MM.1S (cell line): ENCODE measurements around the gene KLK10.

ENCODE experiments used
- DNase-seq: peaks from one replicate; pipeline ENCODE4 v3.0.0-alpha.2; 2015
- H2AFZ ChIP-seq: fragments of 300-600 bp; sonication (generic); 2 replicates; pipeline ENCODE4 v1.6.0; 2016; ENCODE audit warnings: antibody characterized with exemption, low read length
- H3F3A ChIP-seq: fragments of 300-600 bp; sonication (generic); 2 replicates; pipeline ENCODE4 v1.6.1; 2016; ENCODE audit warnings: mild to moderate bottlenecking, antibody characterized with exemption, low read length, moderate library complexity, mixed read lengths; ENCODE audit not compliant: insufficient read depth
- H3K27ac ChIP-seq: fragments of 300-600 bp; sonication (generic); 2 replicates; pipeline ENCODE4 v1.5.1; 2016; ENCODE audit warnings: mild to moderate bottlenecking, low read length
- H3K27me3 ChIP-seq: fragments of 300-600 bp; sonication (generic); replicated peaks from 2 replicates; pipeline ENCODE4 v1.6.0; 2016; ENCODE audit warnings: low read length; ENCODE audit not compliant: insufficient read depth
- H3K36me3 ChIP-seq: fragments of 300-600 bp; sonication (generic); replicated peaks from 2 replicates; pipeline ENCODE4 v1.6.1; 2016; ENCODE audit warnings: mild to moderate bottlenecking, low read length, mixed read lengths; ENCODE audit not compliant: insufficient read depth
- H3K4me1 ChIP-seq: fragments of 300-600 bp; sonication (generic); 2 replicates; pipeline ENCODE4 v1.6.1; 2016; ENCODE audit warnings: low read length, mixed read lengths
- H3K4me2 ChIP-seq: fragments of 300-600 bp; sonication (generic); 2 replicates; pipeline ENCODE4 v1.6.0; 2016; ENCODE audit warnings: low read depth, low read length
- H3K4me3 ChIP-seq: fragments of 300-600 bp; sonication (generic); 2 replicates; pipeline ENCODE4 v1.5.1; 2016; ENCODE audit warnings: low read length, mixed read lengths
- H3K79me2 ChIP-seq: fragments of 300-600 bp; sonication (generic); 2 replicates; pipeline ENCODE4 v1.6.1; 2016; ENCODE audit warnings: mixed run types, low read length, mixed read lengths
- H3K9ac ChIP-seq: fragments of 300-600 bp; sonication (generic); 2 replicates; pipeline ENCODE4 v1.6.1; 2016; ENCODE audit warnings: low read length, mixed read lengths
- H3K9me2 ChIP-seq: fragments of 300-600 bp; sonication (generic); replicated peaks from 2 replicates; pipeline ENCODE4 v1.6.1; 2016; ENCODE audit warnings: mild to moderate bottlenecking, low read length, mixed read lengths; ENCODE audit not compliant: insufficient read depth
- H3K9me3 ChIP-seq: fragments of 300-600 bp; sonication (generic); replicated peaks from 2 replicates; pipeline ENCODE4 v1.6.1; 2016; ENCODE audit warnings: mild to moderate bottlenecking, low read length, mixed read lengths; ENCODE audit not compliant: insufficient read depth
- H4K20me1 ChIP-seq: fragments of 300-600 bp; sonication (generic); 2 replicates; pipeline ENCODE4 v1.6.1; 2016; ENCODE audit warnings: mild to moderate bottlenecking, low read length, moderate library complexity, mixed read lengths; ENCODE audit not compliant: insufficient read depth
- EZH2 ChIP-seq: fragments of 300-600 bp; sonication (generic); optimal IDR thresholded peaks from 2 replicates; pipeline ENCODE3; 2017; ENCODE audit warnings: low read depth, mild to moderate bottlenecking, antibody characterized with exemption, low read length, mixed read lengths
- EZH2phosphoT487 ChIP-seq: fragments of 300-600 bp; sonication (generic); IDR thresholded peaks from 2 replicates; pipeline ENCODE4 v1.6.1; 2018; ENCODE audit warnings: antibody characterized with exemption, low read length
- TF ChIP-seq, protein P1 (sequence below): fragments of 300-600 bp; sonication (generic); IDR thresholded peaks from 2 replicates; pipeline ENCODE4 v1.5.1; 2016; ENCODE audit warnings: antibody characterized with exemption, low read length, mixed read lengths

KLK10 gene

DNA sequence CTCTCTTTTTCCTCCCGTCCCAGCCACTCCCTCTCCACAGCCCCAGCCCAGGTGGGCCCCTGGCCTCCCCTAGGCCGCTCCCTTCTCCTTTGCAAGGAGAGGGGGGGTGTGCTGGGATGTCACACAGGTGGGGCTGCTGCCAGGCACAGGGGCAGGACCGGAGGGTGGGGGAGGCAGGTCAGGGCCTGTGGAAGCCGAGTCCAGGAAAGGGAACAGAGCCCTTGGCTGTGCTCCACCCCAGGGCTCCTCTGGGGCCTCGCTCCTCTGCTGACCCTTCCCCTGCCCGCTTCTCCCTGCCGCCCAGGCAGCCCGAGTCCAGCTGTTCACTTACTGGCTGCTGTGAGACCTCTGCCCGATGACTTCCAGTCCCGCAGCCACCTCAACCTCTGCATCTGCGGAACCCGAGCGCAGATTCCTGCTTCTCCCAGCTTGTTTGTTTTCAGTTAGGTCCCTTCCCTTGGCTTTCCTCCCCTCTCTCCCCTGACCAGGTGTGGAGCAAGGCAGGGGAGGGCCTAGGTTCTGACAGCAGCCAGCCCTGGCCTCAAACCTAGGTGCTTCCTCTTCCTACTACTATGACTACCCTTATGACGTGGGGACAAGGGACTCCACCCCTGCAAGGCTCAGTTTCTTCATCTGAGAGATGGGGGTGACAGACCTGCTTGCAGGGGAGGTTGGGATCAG is 7.8 kb upstream of the KLK10 start:
- Histone ChIP-seq H4K20me1 (no peaks in the 10 kb centered on the region), H3K9ac (no peak overlapping the region), H3K9me3 (no peaks in the 10 kb centered on the region), H3K79me2 (no peaks in the 10 kb centered on the region), H3K9me2 (no peaks in the 10 kb centered on the region), H3K4me3 (no peak overlapping the region), H3K4me1 (no peaks in the 10 kb centered on the region), H3K27me3 (peaks cover 16% of the 10 kb centered on the region), H3K27ac (no peak overlapping the region), H3K4me2 (no peak overlapping the region), H3K36me3 (no peaks in the 10 kb centered on the region), H2AFZ (no peak overlapping the region), H3F3A (no peaks in the 10 kb centered on the region)
- DNase-seq, result no peak
- TF ChIP-seq, protein P1, sequence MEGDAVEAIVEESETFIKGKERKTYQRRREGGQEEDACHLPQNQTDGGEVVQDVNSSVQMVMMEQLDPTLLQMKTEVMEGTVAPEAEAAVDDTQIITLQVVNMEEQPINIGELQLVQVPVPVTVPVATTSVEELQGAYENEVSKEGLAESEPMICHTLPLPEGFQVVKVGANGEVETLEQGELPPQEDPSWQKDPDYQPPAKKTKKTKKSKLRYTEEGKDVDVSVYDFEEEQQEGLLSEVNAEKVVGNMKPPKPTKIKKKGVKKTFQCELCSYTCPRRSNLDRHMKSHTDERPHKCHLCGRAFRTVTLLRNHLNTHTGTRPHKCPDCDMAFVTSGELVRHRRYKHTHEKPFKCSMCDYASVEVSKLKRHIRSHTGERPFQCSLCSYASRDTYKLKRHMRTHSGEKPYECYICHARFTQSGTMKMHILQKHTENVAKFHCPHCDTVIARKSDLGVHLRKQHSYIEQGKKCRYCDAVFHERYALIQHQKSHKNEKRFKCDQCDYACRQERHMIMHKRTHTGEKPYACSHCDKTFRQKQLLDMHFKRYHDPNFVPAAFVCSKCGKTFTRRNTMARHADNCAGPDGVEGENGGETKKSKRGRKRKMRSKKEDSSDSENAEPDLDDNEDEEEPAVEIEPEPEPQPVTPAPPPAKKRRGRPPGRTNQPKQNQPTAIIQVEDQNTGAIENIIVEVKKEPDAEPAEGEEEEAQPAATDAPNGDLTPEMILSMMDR, result no peak
- TF ChIP-seq EZH2 (no peak), EZH2phosphoT487 (no peak)

DNA sequence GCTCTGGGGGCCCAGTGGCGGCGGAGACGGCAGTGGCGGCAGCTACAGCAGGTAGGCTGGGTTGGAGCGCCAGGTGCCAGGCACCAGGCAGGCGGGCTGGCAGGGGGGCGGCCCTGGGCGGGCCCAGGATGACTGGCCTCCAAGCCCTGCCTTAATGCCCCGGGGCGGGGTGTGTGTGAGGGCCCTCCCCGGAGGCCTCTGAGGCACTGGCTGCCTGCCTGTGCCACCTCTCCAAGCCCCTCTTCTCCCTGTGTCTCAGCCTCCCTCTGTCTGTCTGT is 7.0 kb upstream of the KLK10 start, which contains the start of gene KLK11:
Gene KLK11 (minus strand): TSS at position 63 of the 278 bp plus-strand sequence. CDS start 985 bp downstream, outside the sequence.
- Histone ChIP-seq H3K36me3 (no peaks in the 10 kb centered on the region), H3K9me3 (no peaks in the 10 kb centered on the region), H3K27me3 (peaks cover 19% of the 10 kb centered on the region), H3K4me3 (no peak within 1 kb of the TSS), H3K79me2 (no peaks in the 10 kb centered on the region), H3K9ac (no peak within 1 kb of the TSS), H4K20me1 (no peaks in the 10 kb centered on the region), H3K4me1 (no peaks in the 10 kb centered on the region), H3F3A (no peaks in the 10 kb centered on the region), H3K27ac (no peak within 1 kb of the TSS), H3K4me2 (no peak within 1 kb of the TSS), H2AFZ (no peak within 1 kb of the TSS), H3K9me2 (no peaks in the 10 kb centered on the region)
- TF ChIP-seq EZH2phosphoT487 (no peak), EZH2 (no peak)
- TF ChIP-seq, protein P1, result no peak
- no peak for DNase-seq

DNA sequence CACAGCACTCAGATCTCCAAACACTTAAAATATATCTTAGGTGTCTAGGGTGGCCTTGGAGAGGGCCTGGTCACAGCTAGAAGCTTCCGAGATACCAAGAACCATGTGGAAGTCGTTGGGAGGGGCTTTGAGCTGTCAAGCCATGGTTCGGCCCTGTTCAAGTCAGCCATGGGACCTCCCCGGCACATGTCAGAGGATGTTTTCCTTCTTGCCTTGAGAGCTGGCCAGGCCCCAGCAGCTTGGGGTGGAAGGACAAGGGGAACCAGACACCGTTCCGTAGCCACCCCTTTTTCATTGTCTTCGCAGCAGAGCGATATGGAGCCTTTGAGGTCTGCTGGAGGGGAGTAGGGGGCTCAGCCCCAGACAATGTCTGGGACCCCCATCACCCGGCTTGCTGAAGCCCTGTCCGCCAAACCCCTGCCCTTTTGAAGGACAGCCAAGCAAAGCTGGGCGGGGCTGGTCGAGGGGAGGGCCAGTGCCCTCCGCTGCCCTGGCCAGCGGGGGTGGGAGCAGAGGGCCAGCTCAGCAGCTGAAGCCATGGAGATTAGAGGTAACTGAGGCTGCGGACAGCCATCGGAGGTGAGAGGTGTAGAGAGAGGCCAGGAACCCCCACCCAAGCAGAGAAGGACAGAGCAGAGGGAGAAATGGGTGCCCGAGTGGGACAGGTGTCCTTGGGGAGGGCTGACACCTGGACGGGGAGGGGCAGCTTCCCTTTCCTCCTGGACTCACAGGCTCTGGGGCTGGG is 6.5 kb upstream of the KLK10 start:
- H3K9me3 ChIP-seq, result no peaks in the 10 kb centered on the region
- H3K4me2 ChIP-seq, result no peak overlapping the region
- H3K4me1 ChIP-seq, result no peaks in the 10 kb centered on the region
- H3K4me3 ChIP-seq, result no peak overlapping the region
- H3K27ac ChIP-seq, result no peak overlapping the region
- no peak overlapping the region for H2AFZ ChIP-seq
- H4K20me1 ChIP-seq, result no peaks in the 10 kb centered on the region
- no peaks in the 10 kb centered on the region for H3K36me3 ChIP-seq
- no peak for DNase-seq
- no peaks in the 10 kb centered on the region for H3K79me2 ChIP-seq
- no peak overlapping the region for H3K9ac ChIP-seq
- TF ChIP-seq EZH2phosphoT487 (no peak), EZH2 (no peak)
- TF ChIP-seq, protein P1, result no peak
- peaks cover 15% of the 10 kb centered on the region for H3K27me3 ChIP-seq
- no peaks in the 10 kb centered on the region for H3F3A ChIP-seq
- no peaks in the 10 kb centered on the region for H3K9me2 ChIP-seq
